ENCODE data around the gene MRPL54.

- TF ChIP-seq CTCF (IDR thresholded peaks at IDR 0.05; ENCODE audit: poor library complexity) (no peak), EZH2 (IDR thresholded peaks at IDR 0.05; ENCODE audit: borderline replicate concordance) (no peak)
These were observed 51.3 kb downstream of the MRPL54 start for GRCh38 chr19:3813473-3814392.

All from hepatocyte (in vitro differentiated cells).